ENCODE measurements around the gene LCAT.

- TF ChIP-seq CTCF (IDR thresholded peaks at IDR 0.05) (no peak), EP300 (IDR thresholded peaks at IDR 0.05) (no peak), POLR2A (IDR thresholded peaks at IDR 0.05) (no peak)
These were observed 29.0 kb downstream of the LCAT start for GRCh38 chr16:67914758-67915495.

Measured in gastroesophageal sphincter (tissue), 3 donors.